IMR-90 (cell line): Measurements from ENCODE around the gene ANKMY2. TPM values are rescaled to one million over a fixed set of nuclear protein-coding genes. Genes with fewer than 3 reads are reported as not detected.

Experiments
- ATAC-seq: fragments of 200-7000 bp; cut with Tn5 transposase; 2 replicates; pipeline ENCODE4 v1.9.1; 2020; ENCODE audit warnings: low read depth, mild to moderate bottlenecking, moderate library complexity
- BruUV-seq: library from RNA; stranded (reverse); fragments of 400-500 nt; replicated peaks from 2 replicates; lab custom pipeline; 2021; lab: Mats Ljungman, UMichigan
- CTCF ChIA-PET: fragments of 300-600 bp; formaldehyde crosslinking; extraction: SDS; loops from one replicate; lab custom pipeline; 2021; ENCODE audit warnings: antibody characterized with exemption; lab: Yijun Ruan, JAX
- POLR2A ChIA-PET: fragments of 300-600 bp; sonication (Branson Sonifier 250); formaldehyde crosslinking; loops from one replicate; lab custom pipeline; 2022; ENCODE audit warnings: antibody characterized with exemption; ENCODE audit not compliant: unreplicated experiment; lab: Charles Lee
- DNase-seq: peaks from one replicate; pipeline ENCODE4 v3.0.0; 2013
- H2AFZ ChIP-seq: replicated peaks from 2 replicates; pipeline ENCODE3; 2013; ENCODE audit warnings: low read length, mild to moderate bottlenecking; ENCODE audit not compliant: poor library complexity
- H2AK5ac ChIP-seq: 2 replicates; pipeline ENCODE4 v1.6.1; 2013; ENCODE audit warnings: low read depth, low read length, inconsistent platforms
- H2AK9ac ChIP-seq: replicated peaks from 2 replicates; pipeline ENCODE3; 2013; ENCODE audit warnings: mild to moderate bottlenecking, low read depth, low read length, moderate library complexity; ENCODE audit not compliant: poor library complexity
- H2BK120ac ChIP-seq: 2 replicates; pipeline ENCODE4 v1.6.1; 2013; ENCODE audit warnings: low read depth, low read length, inconsistent platforms
- H2BK15ac ChIP-seq: 3 replicates; pipeline ENCODE4 v1.6.1; 2013; ENCODE audit warnings: low read depth, low read length, inconsistent platforms
- H2BK20ac ChIP-seq: 2 replicates; pipeline ENCODE4 v1.6.1; 2013; ENCODE audit warnings: low read depth, mild to moderate bottlenecking, inconsistent platforms, low read length, moderate library complexity
- H2BK5ac ChIP-seq: 2 replicates; pipeline ENCODE4 v1.6.1; 2013; ENCODE audit warnings: mild to moderate bottlenecking, low read depth, low read length, inconsistent platforms; ENCODE audit not compliant: poor library complexity, severe bottlenecking
- H3K14ac ChIP-seq: replicated peaks from 2 replicates; pipeline ENCODE4 v1.6.1; 2013; ENCODE audit warnings: low read depth, low read length, inconsistent platforms
- H3K18ac ChIP-seq: 2 replicates; pipeline ENCODE4 v1.6.1; 2013; ENCODE audit warnings: low read depth, low read length, control low read depth
- H3K23ac ChIP-seq: 2 replicates; pipeline ENCODE4 v1.6.1; 2013; ENCODE audit warnings: low read depth, low read length, inconsistent platforms
- H3K27ac ChIP-seq: 2 replicates; pipeline ENCODE4 v1.5.1; 2013; ENCODE audit warnings: mild to moderate bottlenecking, control low read depth, low read length; ENCODE audit not compliant: insufficient read depth
- H3K27me3 ChIP-seq: 2 replicates; pipeline ENCODE4 v1.6.1; 2013; ENCODE audit warnings: low read length; ENCODE audit not compliant: control insufficient read depth, insufficient read depth
- H3K36me3 ChIP-seq: 2 replicates; pipeline ENCODE4 v1.6.1; 2013; ENCODE audit warnings: low read length, mixed read lengths; ENCODE audit not compliant: control insufficient read depth, insufficient read depth
- H3K4ac ChIP-seq: 2 replicates; pipeline ENCODE4 v1.6.1; 2013; ENCODE audit warnings: low read depth, low read length, inconsistent platforms
- H3K4me1 ChIP-seq: 2 replicates; pipeline ENCODE4 v1.6.1; 2013; ENCODE audit warnings: low read length, mixed read lengths; ENCODE audit not compliant: control insufficient read depth, insufficient read depth
- H3K4me2 ChIP-seq: 2 replicates; pipeline ENCODE4 v1.6.1; 2013; ENCODE audit warnings: low read depth, mild to moderate bottlenecking, control low read depth, low read length, moderate library complexity
- H3K4me3 ChIP-seq: 2 replicates; pipeline ENCODE4 v1.5.1; 2013; ENCODE audit warnings: low read depth, mild to moderate bottlenecking, control low read depth, low read length, moderate library complexity; ENCODE audit not compliant: insufficient read depth
- H3K56ac ChIP-seq: 2 replicates; pipeline ENCODE4 v1.6.1; 2013; ENCODE audit warnings: low read length, inconsistent platforms; ENCODE audit not compliant: insufficient read depth; ENCODE audit errors: extremely low read depth
- H3K79me1 ChIP-seq, 2 experiments: 2 replicates each; pipeline ENCODE4 v1.6.1; 2013; ENCODE audit warnings: low read length in 2 of 2, inconsistent platforms in 1 of 2, low read depth in 1 of 2
- H3K9ac ChIP-seq: 2 replicates; pipeline ENCODE4 v1.6.1; 2013; ENCODE audit warnings: low read depth, low read length, control low read depth
- H3K9me1 ChIP-seq: 2 replicates; pipeline ENCODE4 v1.6.1; 2013; ENCODE audit warnings: low read length, inconsistent platforms; ENCODE audit not compliant: insufficient read depth
- H3K9me3 ChIP-seq: 2 replicates; pipeline ENCODE4 v1.6.1; 2013; ENCODE audit warnings: low read length; ENCODE audit not compliant: control insufficient read depth, insufficient read depth
- H4K20me1 ChIP-seq: 2 replicates; pipeline ENCODE4 v1.6.1; 2013; ENCODE audit warnings: low read length, inconsistent platforms; ENCODE audit not compliant: insufficient read depth
- H4K5ac ChIP-seq: 2 replicates; pipeline ENCODE4 v1.6.1; 2013; ENCODE audit warnings: mild to moderate bottlenecking, low read depth, low read length, control low read depth
- H4K8ac ChIP-seq, 2 experiments: 2 replicates each; pipeline ENCODE4 v1.6.1; 2013; ENCODE audit warnings: low read depth in 2 of 2, low read length in 2 of 2, control low read depth in 1 of 2, inconsistent platforms in 1 of 2
- H4K91ac ChIP-seq: 2 replicates; pipeline ENCODE4 v1.6.1; 2013; ENCODE audit warnings: low read depth, low read length, inconsistent platforms; ENCODE audit not compliant: insufficient read depth
- BHLHE40 ChIP-seq: fragments of 150-350 bp; IDR thresholded peaks from 2 replicates; pipeline ENCODE4 v1.6.1; 2016; ENCODE audit warnings: mild to moderate bottlenecking, low read depth, low read length
- MAZ ChIP-seq: IDR thresholded peaks from 2 replicates; pipeline ENCODE4 v1.6.1; 2012; ENCODE audit warnings: low read depth, mild to moderate bottlenecking, low read length, improper control_type of control experiment, moderate library complexity, borderline replicate concordance
- NFE2L2 ChIP-seq: fragments of 150-350 bp; IDR thresholded peaks from 2 replicates; pipeline ENCODE4 v1.6.1; 2016; ENCODE audit warnings: low read depth, mild to moderate bottlenecking, low read length
- POLR2A ChIP-seq: IDR thresholded peaks from 2 replicates; pipeline ENCODE4 v1.6.1; 2012; ENCODE audit warnings: mild to moderate bottlenecking, low read depth, low read length
- RCOR1 ChIP-seq: IDR thresholded peaks from 2 replicates; pipeline ENCODE4 v1.6.1; 2012; ENCODE audit warnings: mild to moderate bottlenecking, low read length, improper control_type of control experiment; ENCODE audit not compliant: insufficient replicate concordance
- RFX5 ChIP-seq: IDR thresholded peaks from 2 replicates; pipeline ENCODE4 v1.8.0; 2012; ENCODE audit warnings: low read depth, mild to moderate bottlenecking, low read length, moderate library complexity
- SMC3 ChIP-seq: fragments of 150-350 bp; IDR thresholded peaks from 2 replicates; pipeline ENCODE4 v1.6.1; 2016; ENCODE audit warnings: low read depth, mild to moderate bottlenecking, antibody characterized with exemption, low read length, moderate library complexity
- USF2 ChIP-seq: fragments of 150-350 bp; IDR thresholded peaks from 2 replicates; pipeline ENCODE4 v1.6.1; 2017; ENCODE audit warnings: mild to moderate bottlenecking, antibody characterized with exemption, low read length, low read depth
- WGBS, 2 experiments: methylation state at CpG; one replicate each; pipeline versions ENCODE4 v1.1.5 to v1.1.7; 2013; ENCODE audit warnings: missing lambda C conversion rate in 2 of 2; ENCODE audit not compliant: insufficient read length in 1 of 2; ENCODE audit errors: extremely low coverage in 2 of 2; 5-methylcytosine and 5-hydroxymethylcytosine counted together
- dilution Hi-C: fragments of 300-500 bp; cut with HindIII; formaldehyde crosslinking; loops from one replicate; pipeline ENCODE4 v1.14.3; 2018; ENCODE audit warnings: low sequenced_read_pairs; ENCODE audit not compliant: unreplicated experiment
- in situ Hi-C: fragments of 300-500 bp; cut with MboI; formaldehyde crosslinking; loops from 3 replicates; pipeline ENCODE4 v1.14.3; 2019; ENCODE audit warnings: low sequenced_read_pairs, inconsistent platforms, mixed read lengths
- intact Hi-C: fragments of 100-400 bp; cut with micrococcal nuclease; formaldehyde crosslinking; loops from 2 replicates; pipeline ENCODE4 v1.10.0; 2022
- polyA plus RNA-seq, 3 experiments: library from polyadenylated mRNA; depleted of rRNA; stranded (reverse); fragments of >200 nt; gene quantifications; 2 replicates each; pipeline ENCODE4 v1.2.3, GENCODE V29; 2012; ENCODE audit warnings: low replicate concordance in 1 of 3
- total RNA-seq: library from RNA; depleted of rRNA; stranded (reverse); fragments of >200 nt; gene quantifications from 2 replicates; pipeline ENCODE4 v1.2.3, GENCODE V29; 2012

Gene ANKMY2
- total and polyA plus RNA-seq, 2 of the 4 experiments (the other 2 are of a cell fraction), result 19.5 to 41.9 TPM

DNA sequence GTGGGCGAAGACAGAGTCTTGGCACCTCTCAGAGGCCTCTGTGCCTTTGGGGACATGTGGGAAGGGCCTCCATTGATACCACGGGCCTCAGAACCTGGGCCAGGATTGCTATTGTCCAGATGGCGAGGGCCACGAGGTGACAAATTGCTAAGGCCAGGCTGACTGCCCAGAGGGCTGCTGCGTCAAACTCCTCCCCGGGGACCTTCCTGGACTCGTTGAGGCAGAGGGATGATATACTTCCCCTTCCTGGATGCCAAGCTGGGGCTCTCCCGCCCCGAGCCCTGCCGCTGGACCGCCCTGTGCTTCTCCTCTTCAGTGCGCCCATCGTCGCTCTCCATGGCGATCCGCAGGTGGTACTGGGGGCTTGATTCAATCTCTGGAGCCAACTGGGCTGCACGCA is 60.0 kb downstream of the ANKMY2 start:
- no peak overlapping the region for H3K18ac ChIP-seq
- H3K36me3 ChIP-seq, result no peaks in the 10 kb centered on the region
- H3K27me3 ChIP-seq, result no peaks in the 10 kb centered on the region
- intact Hi-C loops, result no loop called here
- no peak overlapping the region for H2AK9ac ChIP-seq
- H3K4me3 ChIP-seq, result no peak overlapping the region
- H3K23ac ChIP-seq, result no peak overlapping the region
- no peak overlapping the region for H3K4me2 ChIP-seq
- no TSS peak for BruUV-seq
- H2BK20ac ChIP-seq, result no peak overlapping the region
- H4K91ac ChIP-seq, result no peak overlapping the region
- DNase-seq (no peak), ATAC-seq (no peak)
- no peak overlapping the region for H2BK120ac ChIP-seq
- no peak overlapping the region for H4K5ac ChIP-seq
- no peak overlapping the region for H2AFZ ChIP-seq
- H3K14ac ChIP-seq, result no peak overlapping the region
- H3K4me1 ChIP-seq, result no peaks in the 10 kb centered on the region
- no peaks in the 10 kb centered on the region for H3K9me1 ChIP-seq
- no peak overlapping the region for H2BK15ac ChIP-seq
- no peak overlapping the region for H4K8ac ChIP-seq
- H3K9ac ChIP-seq, result no peak overlapping the region
- TF ChIP-seq USF2 (no peak), POLR2A (no peak), RCOR1 (no peak), NFE2L2 (no peak), BHLHE40 (no peak), MAZ (no peak), RFX5 (no peak), SMC3 (no peak)
- no peak overlapping the region for H2BK5ac ChIP-seq
- ChIA-PET POLR2A (no interaction called here), CTCF (no interaction called here)
- no peaks in the 10 kb centered on the region for H4K20me1 ChIP-seq
- no peak overlapping the region for H3K56ac ChIP-seq
- no peaks in the 10 kb centered on the region for H3K79me1 ChIP-seq
- dilution Hi-C loops, result no loop called here
- H3K9me3 ChIP-seq, result no peaks in the 10 kb centered on the region
- H3K27ac ChIP-seq, result no peak overlapping the region
- H3K4ac ChIP-seq, result no peak overlapping the region
- WGBS, 2 experiments, result 91% methylated on average over 12 of the region's 17 CpGs; no CpG with 5 or more reads in 1 of the 2 experiments
- no peak overlapping the region for H2AK5ac ChIP-seq
- in situ Hi-C loops, result no loop called here
